22Rv1 (cell line): Measurements from ENCODE around the gene INHA.

Experiments
- CTCF ChIP-seq: fragments of 450-650 bp; IDR thresholded peaks from 2 replicates; pipeline ENCODE4 v1.5.1; 2017; ENCODE audit warnings: mild to moderate bottlenecking
- ZFX ChIP-seq: fragments of 450-650 bp; IDR thresholded peaks from 2 replicates; pipeline ENCODE4 v1.6.1; 2017; ENCODE audit warnings: antibody characterized with exemption, borderline replicate concordance

- TF ChIP-seq ZFX, result no peak
- no peak for TF ChIP-seq CTCF
Observed at GRCh38 chr2:219524817-219525216, 47.3 kb upstream of the INHA start.
